Endothelial cell of umbilical vein (primary cell): ENCODE data around the gene TMCC3.

ENCODE experiments used
- EZH2 ChIP-seq: IDR thresholded peaks from 2 replicates; pipeline ENCODE4 v1.6.1; 2012; ENCODE audit warnings: borderline replicate concordance, low read depth, mild to moderate bottlenecking, moderate library complexity, low read length, inconsistent platforms; ENCODE audit not compliant: severe bottlenecking
- GATA2 ChIP-seq: IDR thresholded peaks from 2 replicates; pipeline ENCODE4 v1.7.0; 2011; ENCODE audit warnings: low read depth, mild to moderate bottlenecking, moderate library complexity, mixed read lengths, low read length; ENCODE audit not compliant: insufficient read length, insufficient read depth
- JUN ChIP-seq: IDR thresholded peaks from 2 replicates; pipeline ENCODE4 v1.6.1; 2011; ENCODE audit warnings: borderline replicate concordance, low read depth; ENCODE audit not compliant: insufficient read length, insufficient read depth
- MYC ChIP-seq: IDR thresholded peaks from one replicate; pipeline ENCODE4 v1.6.1; 2011; ENCODE audit warnings: mild to moderate bottlenecking, low read depth, low read length
- POLR2A ChIP-seq: IDR thresholded peaks from 2 replicates; pipeline ENCODE4 v1.6.1; 2012; ENCODE audit warnings: low read depth, mild to moderate bottlenecking, control low read depth, low read length
- POLR2AphosphoS5 ChIP-seq: IDR thresholded peaks from 2 replicates; pipeline ENCODE4 v1.6.1; 2012; ENCODE audit warnings: low read depth, mild to moderate bottlenecking, control low read depth, low read length, moderate library complexity; ENCODE audit not compliant: insufficient read depth
- TF ChIP-seq, protein P1 (sequence below), 2 donors: IDR thresholded peaks; 1 replicate in 1 of 2; 2 replicates in 1 of 2; pipeline ENCODE4 v1.5.1; 2011; ENCODE audit warnings: low read length in 2 of 2, mild to moderate bottlenecking in 2 of 2, moderate library complexity in 2 of 2, control low read depth in 1 of 2, inconsistent platforms in 1 of 2, low read depth in 1 of 2; ENCODE audit not compliant: insufficient read depth in 1 of 2; ENCODE audit errors: extremely low read depth in 1 of 2

DNA sequence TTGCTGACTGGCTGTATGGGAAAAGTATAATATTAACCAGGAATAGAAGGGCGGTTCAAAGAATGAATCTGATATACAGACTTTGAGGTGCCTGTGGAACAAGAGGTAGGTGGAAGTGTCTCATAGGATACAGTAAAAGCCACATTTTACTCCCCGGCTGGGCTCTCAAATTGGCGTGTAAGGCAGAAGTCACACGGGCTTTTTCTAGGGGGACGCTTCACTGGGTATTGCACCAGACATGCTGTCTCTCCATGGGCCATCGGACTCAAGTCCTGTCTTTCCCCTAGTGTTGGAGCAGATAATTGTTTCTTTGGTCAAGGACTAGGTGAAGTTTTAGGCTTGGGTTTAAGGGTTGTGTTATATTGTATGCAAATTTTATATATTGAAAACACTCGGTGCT is 9.1 kb downstream of the TMCC3 start:
- TF ChIP-seq, protein P1, sequence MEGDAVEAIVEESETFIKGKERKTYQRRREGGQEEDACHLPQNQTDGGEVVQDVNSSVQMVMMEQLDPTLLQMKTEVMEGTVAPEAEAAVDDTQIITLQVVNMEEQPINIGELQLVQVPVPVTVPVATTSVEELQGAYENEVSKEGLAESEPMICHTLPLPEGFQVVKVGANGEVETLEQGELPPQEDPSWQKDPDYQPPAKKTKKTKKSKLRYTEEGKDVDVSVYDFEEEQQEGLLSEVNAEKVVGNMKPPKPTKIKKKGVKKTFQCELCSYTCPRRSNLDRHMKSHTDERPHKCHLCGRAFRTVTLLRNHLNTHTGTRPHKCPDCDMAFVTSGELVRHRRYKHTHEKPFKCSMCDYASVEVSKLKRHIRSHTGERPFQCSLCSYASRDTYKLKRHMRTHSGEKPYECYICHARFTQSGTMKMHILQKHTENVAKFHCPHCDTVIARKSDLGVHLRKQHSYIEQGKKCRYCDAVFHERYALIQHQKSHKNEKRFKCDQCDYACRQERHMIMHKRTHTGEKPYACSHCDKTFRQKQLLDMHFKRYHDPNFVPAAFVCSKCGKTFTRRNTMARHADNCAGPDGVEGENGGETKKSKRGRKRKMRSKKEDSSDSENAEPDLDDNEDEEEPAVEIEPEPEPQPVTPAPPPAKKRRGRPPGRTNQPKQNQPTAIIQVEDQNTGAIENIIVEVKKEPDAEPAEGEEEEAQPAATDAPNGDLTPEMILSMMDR (IDR thresholded peaks at IDR 0.05; ENCODE audit: extremely low read depth in 1 of 2, insufficient read depth in 1 of 2, low read depth in 1 of 2, low read length in 2 of 2), result no peak
- TF ChIP-seq POLR2A (no peak), MYC (no peak), EZH2 (no peak), GATA2 (no peak), POLR2AphosphoS5 (no peak), JUN (no peak)
